ENCODE data around the gene OTOG. TPM values are rescaled to one million over a fixed set of nuclear protein-coding genes. Genes with fewer than 3 reads are reported as not detected.

The OTOG gene
- total and polyA plus RNA-seq, 2 of the 8 experiments (the other 6 are each of a cell fraction or from before 2014, with no cell fraction given) = 0.41 to 1.5 TPM

GRCh38 chr11:17543041-17543440, 4.0 kb upstream of the OTOG start:
- Histone ChIP-seq H4K8ac (ENCODE audit: extremely low read depth, insufficient read depth, low read length) (no peak overlapping the region), H3K9ac (replicated peaks in 1 of 4; ENCODE audit: extremely low read depth in 1 of 4, low read depth in 3 of 4, low read length in 3 of 4) (no peak overlapping the region), H3K14ac (ENCODE audit: insufficient read length) (no peak overlapping the region), H3K79me1 (ENCODE audit: low read depth, low read length) (no peaks in the 10 kb centered on the region), H3K4ac (replicated peaks; ENCODE audit: insufficient read length, low read depth, low read length) (no peak overlapping the region), H3K4me3 (ENCODE audit: extremely low read depth in 1 of 4, insufficient read depth in 2 of 4, low read depth in 3 of 4, low read length in 4 of 4) (peak overlapping the region in 1 of 4 experiments; percentile 77; a peak in 1 of 8 replicates), H2BK120ac (replicated peaks; ENCODE audit: low read depth, low read length) (no peak overlapping the region), H4K91ac (replicated peaks; ENCODE audit: insufficient read length, low read length) (no peak overlapping the region), H3K4me2 (ENCODE audit: insufficient read depth in 1 of 2, low read depth in 2 of 2, low read length in 2 of 2) (peak overlapping the region in 1 of 2 experiments; percentile 58; a peak in 1 of 4 replicates), H2AK5ac (ENCODE audit: low read depth, low read length) (no peak overlapping the region; the same call in 1 of the 2 replicates), H2BK20ac (ENCODE audit: low read length) (no peak overlapping the region), H3K23me2 (ENCODE audit: low read depth, low read length) (peaks cover 10% of the 10 kb centered on the region), H2BK15ac (ENCODE audit: low read length) (no peak overlapping the region), H3K4me1 (replicated peaks in 1 of 4; ENCODE audit: control insufficient read depth in 3 of 4, insufficient read depth in 4 of 4, low read length in 3 of 4) (peaks cover 6 to 19% (median 9%) of the 10 kb centered on the region in 4 experiments), H2BK5ac (ENCODE audit: low read depth, low read length) (no peak overlapping the region), H2BK12ac (ENCODE audit: low read depth, low read length) (no peak overlapping the region), H3K36me3 (ENCODE audit: control insufficient read depth in 2 of 4, insufficient read depth in 4 of 4, low read length in 3 of 4) (no peaks in the 10 kb centered on the region), H2AFZ (ENCODE audit: low read length) (no peak overlapping the region), H3K18ac (ENCODE audit: extremely low read depth, low read length) (no peak overlapping the region), H3K23ac (ENCODE audit: insufficient read length) (no peak overlapping the region), H4K20me1 (replicated peaks in 1 of 2; ENCODE audit: control insufficient read depth in 1 of 2, insufficient read depth in 2 of 2, low read length in 2 of 2) (no peaks in the 10 kb centered on the region), H4K5ac (ENCODE audit: insufficient read length, low read depth, low read length) (no peak overlapping the region), H3K27ac (ENCODE audit: low read depth, low read length) (no peak overlapping the region), H3K9me3 (ENCODE audit: insufficient read depth in 2 of 2, low read depth in 1 of 2, low read length in 1 of 2) (no peaks in the 10 kb centered on the region), H3K79me2 (ENCODE audit: control insufficient read depth in 1 of 2, insufficient read depth in 2 of 2, low read length in 2 of 2) (no peaks in the 10 kb centered on the region), H3K27me3 (replicated peaks in 1 of 4; ENCODE audit: control insufficient read depth in 3 of 4, extremely low read depth in 1 of 4, insufficient read depth in 3 of 4, low read length in 3 of 4) (peaks cover 0 to 24% (median 8%) of the 10 kb centered on the region in 4 experiments; a peak in 4 of 7 replicates), H3K56ac (replicated peaks; ENCODE audit: insufficient read length, low read depth, low read length) (no peak overlapping the region)
- CTCF ChIA-PET (ENCODE audit: partially characterized antibody) = interaction anchor here (0.5 to 3.9 kb wide), 15 partner anchors 9 to 193 kb away, joined by 3 to 21 read pairs (median 5); partner anchors contain the start of gene KCNJ11
- FAIRE-seq (no peak), DNase-seq (ENCODE audit: low read depth in 1 of 2, low spot score in 2 of 2) (no peak)
- WGBS, 2 experiments (ENCODE audit: extremely low coverage in 1 of 2, insufficient coverage in 1 of 2, insufficient read length in 1 of 2, insufficient replicate concordance in 2 of 2, low coverage in 1 of 2, low lambda C conversion rate in 2 of 2, missing lambda C conversion rate in 1 of 2) = 94% methylated on average over 2 of the region's 2 CpGs; no CpG with 5 or more reads in 1 of the 2 experiments
- POLR2A ChIA-PET (ENCODE audit: partially characterized antibody) = interaction anchor here (0.6 to 1.7 kb wide), 2 partner anchors 10 to 347 kb away, joined by 3 to 4 read pairs; no protein-coding TSS in a partner anchor
- TF ChIP-seq, protein P1, sequence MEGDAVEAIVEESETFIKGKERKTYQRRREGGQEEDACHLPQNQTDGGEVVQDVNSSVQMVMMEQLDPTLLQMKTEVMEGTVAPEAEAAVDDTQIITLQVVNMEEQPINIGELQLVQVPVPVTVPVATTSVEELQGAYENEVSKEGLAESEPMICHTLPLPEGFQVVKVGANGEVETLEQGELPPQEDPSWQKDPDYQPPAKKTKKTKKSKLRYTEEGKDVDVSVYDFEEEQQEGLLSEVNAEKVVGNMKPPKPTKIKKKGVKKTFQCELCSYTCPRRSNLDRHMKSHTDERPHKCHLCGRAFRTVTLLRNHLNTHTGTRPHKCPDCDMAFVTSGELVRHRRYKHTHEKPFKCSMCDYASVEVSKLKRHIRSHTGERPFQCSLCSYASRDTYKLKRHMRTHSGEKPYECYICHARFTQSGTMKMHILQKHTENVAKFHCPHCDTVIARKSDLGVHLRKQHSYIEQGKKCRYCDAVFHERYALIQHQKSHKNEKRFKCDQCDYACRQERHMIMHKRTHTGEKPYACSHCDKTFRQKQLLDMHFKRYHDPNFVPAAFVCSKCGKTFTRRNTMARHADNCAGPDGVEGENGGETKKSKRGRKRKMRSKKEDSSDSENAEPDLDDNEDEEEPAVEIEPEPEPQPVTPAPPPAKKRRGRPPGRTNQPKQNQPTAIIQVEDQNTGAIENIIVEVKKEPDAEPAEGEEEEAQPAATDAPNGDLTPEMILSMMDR (IDR thresholded peaks at IDR 0.05; ENCODE audit: control extremely low read depth in 1 of 3, insufficient read depth in 1 of 3, low read depth in 1 of 3, low read length in 3 of 3) = no peak
- no peak for TF ChIP-seq SIN3A (conservative IDR thresholded peaks at IDR 0.05 in 1 of 2, IDR thresholded peaks at IDR 0.05 in 1 of 2; ENCODE audit: low read depth in 1 of 2, low read length in 2 of 2)
- no peak for TF ChIP-seq ZNF274 (IDR thresholded peaks at IDR 0.05; ENCODE audit: borderline replicate concordance, extremely low read depth, low read length)
- no peak for TF ChIP-seq CEBPB (IDR thresholded peaks at IDR 0.05; ENCODE audit: low read depth, low read length)
- TF ChIP-seq CHD1 (IDR thresholded peaks at IDR 0.05; ENCODE audit: low read depth, low read length) = no peak
- no peak for TF ChIP-seq HDAC2 (IDR thresholded peaks at IDR 0.05; ENCODE audit: borderline replicate concordance in 1 of 2, low read depth in 2 of 2, low read length in 2 of 2)
- no peak for TF ChIP-seq CREB1 (IDR thresholded peaks at IDR 0.05)
- TF ChIP-seq USF2 (IDR thresholded peaks at IDR 0.05; ENCODE audit: low read length) = no peak
- no peak for TF ChIP-seq SP1 (IDR thresholded peaks at IDR 0.05; ENCODE audit: low read depth, low read length)
- no peak for TF ChIP-seq SUZ12 (IDR thresholded peaks at IDR 0.05; ENCODE audit: low read length)
